GM10847 (cell line): ENCODE measurements around the gene CHAT.

ENCODE experiments used
- POLR2A ChIP-seq: IDR thresholded peaks from 2 replicates; pipeline ENCODE4 v1.6.1; 2011; ENCODE audit not compliant: insufficient read length; ENCODE audit errors: extremely low read depth

Gene CHAT

DNA sequence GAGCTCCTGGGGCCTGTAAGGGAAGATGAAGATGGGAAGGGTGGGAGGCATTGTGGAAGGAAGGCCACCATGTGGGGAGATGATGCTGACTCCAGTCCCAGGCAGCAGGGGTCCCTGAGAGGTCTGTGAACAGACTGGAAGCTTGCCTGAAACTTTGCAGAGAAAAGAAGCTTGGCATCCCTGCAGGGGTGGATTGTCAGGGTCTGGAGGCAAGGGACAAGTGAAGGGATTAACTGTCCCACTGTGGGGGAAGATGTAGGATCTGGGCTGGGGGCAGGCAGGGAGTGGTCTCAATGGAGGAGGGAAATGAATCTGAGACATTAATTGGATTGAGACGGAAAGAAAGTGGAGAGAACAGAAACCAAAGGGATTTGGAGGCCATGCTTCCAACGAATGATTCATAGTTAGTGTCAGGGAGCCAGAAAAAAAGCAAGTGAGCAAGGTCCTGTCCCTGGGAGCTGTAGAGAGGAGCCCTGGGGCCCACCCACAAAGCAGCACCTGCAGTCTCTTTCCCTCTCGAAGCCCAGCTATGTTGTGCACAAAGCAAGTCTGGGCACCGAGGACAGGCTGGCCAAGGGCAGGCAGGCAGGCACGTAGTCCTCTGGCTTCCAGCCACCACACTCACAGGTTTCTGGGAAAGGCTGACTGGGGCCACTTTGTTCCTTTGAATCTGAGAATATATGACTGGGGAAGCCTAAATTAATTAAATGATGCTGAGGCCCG is 8.5 kb upstream of the CHAT start:
- no peak for TF ChIP-seq POLR2A

DNA sequence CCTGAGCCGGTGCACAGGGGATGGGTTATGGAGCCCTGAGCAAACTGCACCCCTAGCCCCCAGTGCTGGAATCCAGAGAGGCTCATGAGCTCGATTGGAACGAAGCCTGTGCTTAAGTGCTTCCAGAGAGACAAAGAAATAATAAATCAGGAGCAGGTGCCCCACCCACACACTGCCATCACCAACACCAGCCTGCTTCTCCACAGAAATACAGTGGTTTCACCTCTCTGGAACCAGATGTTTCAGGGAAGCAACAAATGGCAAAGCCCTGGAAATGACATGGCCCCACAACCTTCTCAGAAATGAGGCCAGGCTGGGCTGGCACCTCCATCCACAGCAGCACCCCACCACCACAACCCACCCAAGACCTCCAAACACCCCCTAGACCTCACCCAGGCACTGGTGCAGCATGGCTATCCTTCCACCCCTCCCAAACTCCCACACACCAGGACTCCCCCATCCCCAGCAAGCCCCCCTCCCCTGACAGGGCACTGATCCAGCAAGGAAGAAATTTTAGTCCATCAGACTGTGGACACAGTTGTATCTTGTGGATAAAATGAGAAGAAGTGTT is 7.8 kb upstream of the CHAT start:
- no peak for TF ChIP-seq POLR2A

DNA sequence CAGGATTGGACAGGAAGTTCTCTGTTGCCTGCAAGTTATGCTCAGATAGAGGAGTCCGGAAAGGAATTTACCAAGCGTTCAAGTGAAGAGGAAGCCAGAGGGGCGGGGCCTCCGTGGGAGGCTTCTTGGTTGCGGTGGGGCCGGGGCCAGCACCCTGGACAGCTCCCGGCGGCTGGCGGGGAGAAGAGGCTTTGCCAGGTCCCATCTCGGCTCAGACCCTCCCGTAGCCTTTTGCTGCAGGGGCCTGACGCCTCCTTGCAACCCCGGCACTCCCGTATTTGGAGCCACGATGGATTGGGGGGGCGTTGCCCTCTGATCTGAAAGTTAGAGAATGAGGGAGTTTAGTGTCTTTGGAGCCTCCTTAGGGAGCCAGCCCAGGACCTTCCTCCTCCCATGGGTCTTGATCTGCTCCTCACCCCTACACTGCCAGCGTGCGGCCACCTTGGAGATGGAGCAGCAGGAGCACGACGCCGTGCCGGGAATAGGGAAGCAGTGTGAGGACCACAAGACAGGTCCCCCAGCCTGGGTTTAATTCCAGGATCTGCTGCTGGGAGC is 6.8 kb upstream of the CHAT start:
- no peak for TF ChIP-seq POLR2A

DNA sequence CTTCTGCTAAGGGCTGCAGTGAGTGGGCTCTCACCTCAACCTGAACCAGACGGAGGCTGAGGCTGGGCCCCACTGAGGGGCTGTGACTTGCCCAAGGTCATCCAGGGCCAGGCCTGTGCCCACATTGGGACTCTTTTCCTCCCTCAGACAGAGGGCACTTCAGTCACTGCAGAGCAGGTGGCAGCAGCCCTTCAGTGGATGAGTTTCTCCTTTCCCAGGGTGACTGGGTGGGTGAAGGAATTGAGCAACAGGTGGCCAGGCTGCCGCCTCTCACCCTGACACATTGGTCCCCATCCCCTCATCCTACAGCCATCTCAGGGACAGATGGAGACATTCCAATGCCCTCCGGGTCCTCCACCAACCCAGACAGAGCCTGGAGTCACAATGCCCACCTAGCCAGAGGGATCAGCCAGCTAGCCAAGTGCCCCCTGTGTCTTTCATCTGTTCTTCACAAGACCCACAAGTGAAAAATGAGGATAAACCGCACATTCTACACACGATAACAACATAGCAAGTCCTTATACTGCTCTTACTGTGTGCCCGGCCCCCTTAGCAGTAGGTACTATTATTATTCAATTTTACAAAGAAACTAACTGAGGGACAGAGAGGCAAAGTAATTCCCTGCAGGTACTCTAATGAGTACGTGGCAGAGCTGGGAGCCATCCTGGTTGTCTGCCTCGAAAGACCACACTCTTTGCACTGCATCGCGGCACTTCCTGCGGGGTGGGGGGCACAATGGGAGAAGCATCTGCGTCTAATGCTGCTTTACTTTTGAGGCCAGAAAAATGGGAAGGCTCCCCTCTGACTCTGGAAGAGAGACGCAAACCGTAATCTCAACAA is 5.5 kb upstream of the CHAT start:
- no peak for TF ChIP-seq POLR2A

DNA sequence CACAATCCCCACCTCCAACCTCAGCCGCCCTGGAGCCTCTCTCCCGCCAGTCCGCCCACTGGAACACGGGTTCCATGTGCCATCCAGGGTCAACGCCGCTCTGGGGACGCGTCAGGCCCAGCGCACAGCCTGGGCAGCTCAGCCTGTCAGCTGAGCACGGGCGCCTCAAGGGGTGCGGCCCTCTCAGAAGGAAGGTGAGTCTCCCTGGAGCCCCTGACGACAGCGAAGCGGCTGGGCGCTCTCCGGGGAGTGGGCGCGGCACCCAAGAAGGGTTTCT is 4.9 kb upstream of the CHAT start:
- TF ChIP-seq POLR2A, result no peak

DNA sequence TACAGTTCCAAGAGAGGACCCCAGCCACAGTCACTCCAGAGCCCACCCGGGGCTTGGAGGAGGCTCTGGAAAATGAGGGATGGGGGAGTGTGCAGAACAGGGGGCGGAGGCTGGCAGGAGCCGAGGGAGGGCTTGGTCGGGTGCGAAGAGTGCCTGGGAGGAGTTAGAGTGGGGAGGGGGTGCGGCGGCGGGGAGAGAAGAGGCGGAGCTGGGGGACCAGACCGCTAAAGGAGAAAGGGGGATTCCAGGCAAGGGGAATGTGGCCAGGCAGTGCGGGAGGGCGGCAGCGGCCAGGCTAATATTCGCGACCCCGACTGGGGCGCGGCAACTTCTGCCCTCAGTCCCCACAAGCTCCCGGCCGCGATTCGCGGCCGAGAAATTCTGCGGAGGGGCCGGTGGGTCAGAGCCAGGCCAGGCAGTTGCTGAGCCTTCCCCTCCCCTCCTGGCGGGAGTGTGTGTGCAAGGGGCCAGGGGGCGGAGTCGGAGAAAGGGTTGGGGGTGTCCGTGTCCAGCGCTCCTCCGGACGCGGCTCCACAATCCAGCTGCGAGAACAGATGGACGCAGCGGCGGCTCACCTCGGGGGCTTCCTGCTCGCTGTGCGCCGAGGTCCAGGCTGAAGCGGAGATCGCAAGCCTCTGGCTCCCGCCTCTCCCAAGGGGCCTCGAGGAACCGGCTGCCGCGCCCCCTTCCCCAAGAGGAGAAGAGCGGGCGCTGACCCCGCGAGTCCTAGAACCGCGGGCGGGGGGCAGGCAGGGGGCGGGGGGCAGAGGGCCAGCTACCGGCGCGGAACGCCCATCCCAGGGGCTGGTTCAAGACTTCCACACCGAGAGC is 4.3 kb upstream of the CHAT start:
- no peak for TF ChIP-seq POLR2A

DNA sequence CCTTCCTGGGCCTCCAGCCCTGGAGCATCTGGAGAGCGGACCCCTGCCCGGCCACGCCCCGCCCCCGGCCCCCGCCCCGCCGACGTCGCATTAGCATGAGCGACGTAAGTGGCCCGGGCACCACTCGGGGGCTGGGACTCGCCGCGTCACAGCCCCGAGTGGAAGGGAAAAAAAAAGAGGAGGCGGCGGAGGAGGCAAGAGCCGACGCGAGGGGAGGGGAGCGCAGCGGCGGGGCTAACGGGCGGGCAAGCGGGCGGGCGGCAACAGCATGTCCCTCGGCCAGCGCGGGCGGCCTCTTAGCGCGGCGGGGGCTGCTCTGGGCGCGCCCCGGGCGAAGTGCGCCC is 3.8 kb upstream of the CHAT start, which contains the start of gene SLC18A3:
TSS of gene SLC18A3 (plus strand) at position 197 of the 344 bp plus-strand sequence. CDS start 431 bp downstream, outside the sequence.
- no peak for TF ChIP-seq POLR2A

DNA sequence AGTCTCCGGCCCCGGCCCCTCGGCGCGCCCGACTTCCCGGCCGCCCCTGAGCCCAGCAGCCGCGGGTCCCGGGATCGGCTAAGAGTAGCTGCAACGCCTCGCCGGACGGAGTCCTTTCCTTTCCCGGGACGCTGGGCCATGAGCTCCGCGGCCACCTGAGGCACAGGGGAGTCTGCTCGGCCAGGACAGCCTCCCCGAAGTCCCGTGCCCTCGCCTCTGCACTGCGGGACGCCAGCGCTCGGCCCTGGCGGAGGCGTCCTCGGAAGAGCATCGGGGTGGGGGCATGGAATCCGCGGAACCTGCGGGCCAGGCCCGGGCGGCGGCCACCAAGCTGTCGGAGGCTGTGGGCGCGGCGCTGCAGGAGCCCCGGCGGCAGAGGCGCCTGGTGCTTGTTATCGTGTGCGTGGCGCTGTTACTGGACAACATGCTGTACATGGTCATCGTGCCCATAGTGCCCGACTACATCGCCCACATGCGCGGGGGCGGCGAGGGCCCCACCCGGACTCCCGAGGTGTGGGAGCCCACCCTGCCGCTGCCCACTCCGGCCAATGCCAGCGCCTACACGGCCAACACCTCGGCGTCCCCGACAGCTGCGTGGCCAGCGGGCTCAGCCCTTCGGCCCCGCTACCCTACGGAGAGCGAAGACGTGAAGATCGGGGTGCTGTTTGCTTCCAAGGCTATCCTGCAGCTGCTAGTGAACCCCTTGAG is 3.2 kb upstream of the CHAT start:
- TF ChIP-seq POLR2A, result no peak

DNA sequence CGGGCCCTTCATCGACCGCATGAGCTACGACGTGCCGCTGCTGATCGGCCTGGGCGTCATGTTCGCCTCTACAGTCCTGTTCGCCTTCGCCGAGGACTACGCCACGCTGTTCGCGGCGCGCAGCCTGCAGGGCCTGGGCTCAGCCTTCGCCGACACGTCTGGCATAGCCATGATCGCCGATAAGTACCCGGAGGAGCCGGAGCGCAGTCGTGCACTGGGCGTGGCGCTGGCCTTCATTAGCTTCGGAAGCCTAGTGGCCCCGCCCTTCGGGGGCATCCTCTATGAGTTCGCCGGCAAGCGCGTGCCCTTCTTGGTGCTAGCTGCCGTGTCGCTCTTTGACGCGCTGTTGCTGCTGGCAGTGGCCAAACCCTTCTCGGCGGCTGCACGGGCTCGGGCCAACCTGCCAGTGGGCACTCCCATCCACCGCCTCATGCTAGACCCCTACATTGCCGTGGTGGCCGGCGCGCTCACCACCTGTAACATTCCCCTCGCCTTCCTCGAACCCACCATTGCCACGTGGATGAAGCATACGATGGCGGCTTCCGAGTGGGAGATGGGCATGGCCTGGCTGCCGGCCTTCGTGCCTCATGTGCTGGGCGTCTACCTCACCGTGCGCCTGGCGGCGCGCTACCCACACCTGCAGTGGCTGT is 2.5 kb upstream of the CHAT start:
- no peak for TF ChIP-seq POLR2A

DNA sequence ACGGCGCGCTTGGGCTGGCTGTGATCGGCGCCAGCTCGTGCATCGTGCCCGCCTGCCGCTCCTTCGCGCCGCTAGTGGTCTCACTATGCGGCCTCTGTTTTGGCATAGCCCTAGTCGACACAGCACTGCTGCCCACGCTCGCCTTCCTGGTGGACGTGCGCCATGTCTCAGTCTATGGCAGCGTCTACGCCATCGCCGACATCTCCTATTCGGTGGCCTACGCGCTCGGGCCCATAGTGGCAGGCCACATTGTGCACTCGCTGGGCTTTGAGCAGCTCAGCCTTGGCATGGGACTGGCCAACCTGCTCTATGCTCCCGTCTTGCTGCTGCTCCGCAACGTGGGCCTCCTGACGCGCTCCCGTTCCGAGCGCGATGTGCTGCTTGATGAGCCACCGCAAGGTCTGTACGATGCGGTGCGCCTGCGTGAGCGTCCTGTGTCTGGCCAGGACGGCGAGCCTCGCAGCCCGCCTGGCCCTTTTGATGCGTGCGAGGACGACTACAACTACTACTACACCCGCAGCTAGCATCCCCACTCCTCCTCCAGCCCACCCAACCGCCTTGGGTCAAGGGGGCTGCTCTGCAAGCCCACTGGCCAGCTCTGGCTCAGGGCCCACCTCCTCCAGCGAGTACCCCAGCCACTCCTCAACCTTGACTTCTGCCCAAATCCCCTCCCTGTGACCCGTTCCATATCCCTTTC is 1.9 kb upstream of the CHAT start:
- no peak for TF ChIP-seq POLR2A

DNA sequence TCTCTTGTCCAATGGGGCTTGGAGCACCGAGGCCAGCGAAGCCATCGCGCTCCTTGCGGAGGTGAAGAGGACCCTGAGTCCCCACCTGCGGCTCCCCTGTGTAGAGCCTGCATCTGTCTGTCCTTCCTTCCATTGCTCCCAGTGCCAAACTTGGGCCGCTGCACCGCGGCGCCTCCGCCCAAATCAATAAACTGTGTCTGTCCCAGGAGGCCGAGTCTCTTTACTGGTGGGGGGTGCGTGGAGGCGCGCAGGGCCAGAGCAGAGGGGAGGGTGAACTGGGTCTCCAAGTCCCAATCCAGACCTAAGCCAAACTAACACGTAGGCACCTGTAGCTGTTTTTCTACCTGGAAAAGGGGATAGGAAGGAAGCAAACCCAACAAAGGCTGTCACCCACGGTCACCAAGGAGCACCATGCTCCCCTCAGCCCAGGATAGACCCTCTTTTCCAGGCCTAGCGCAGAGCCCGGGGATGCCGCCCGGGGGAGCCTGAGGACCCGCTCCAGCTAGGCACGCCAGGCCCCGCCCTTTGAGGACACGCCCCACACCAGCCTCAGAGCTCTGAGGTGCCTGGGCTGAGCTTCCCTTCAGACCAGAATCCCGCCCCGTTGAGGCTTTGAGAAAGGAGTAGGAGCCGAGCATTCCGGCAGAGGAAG is 1.2 kb upstream of the CHAT start:
- no peak for TF ChIP-seq POLR2A

DNA sequence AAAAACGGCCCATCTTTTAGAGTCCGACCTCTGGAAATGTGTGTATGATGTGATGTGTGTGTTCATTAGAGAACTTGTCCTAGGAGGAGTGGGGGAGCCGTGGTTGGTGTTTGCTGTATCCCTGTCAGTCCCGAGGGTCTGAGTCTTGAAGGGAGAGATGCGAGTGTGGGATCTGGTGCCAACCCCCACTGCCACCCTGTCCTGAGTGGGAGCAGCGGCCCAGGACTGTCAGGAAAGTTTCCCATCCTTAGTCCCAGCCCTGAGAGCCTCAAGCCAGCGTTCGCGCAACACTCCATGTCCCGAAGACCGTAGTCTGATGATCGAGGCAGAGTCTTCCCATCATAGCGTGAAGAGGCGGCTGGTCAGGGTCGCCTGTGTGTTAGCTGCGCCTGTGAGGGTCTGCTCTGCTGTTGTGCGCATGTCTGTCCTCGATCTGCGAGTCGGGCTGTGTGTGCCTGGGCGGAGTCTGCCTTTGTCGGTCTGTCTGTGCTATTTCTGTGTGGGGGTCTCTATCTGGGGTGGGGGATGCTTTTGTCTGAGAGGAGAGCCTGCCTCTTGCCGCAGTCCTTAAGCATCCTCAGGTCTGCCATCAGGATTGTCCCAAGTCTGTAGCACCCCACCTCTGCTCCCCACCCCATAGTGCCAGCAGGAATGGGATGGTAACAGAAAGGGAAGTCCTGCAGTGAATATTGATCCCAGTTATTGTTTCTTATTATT is 514 bp upstream of the CHAT start:
- no peak for TF ChIP-seq POLR2A
